Activated CD8-positive, alpha-beta T cell treated with anti-CD3 and anti-CD28 coated beads, Interleukin-2, amount 10 ng/mL, durations not matched to agents 7 days and 5 days (primary cell): Measurements from ENCODE around the gene PANK4. TPM values are rescaled to one million over a fixed set of nuclear protein-coding genes. Genes with fewer than 3 reads are reported as not detected.

Experiments used
- ATAC-seq: fragments of 150-1000 bp; cut with Tn5 transposase; one replicate; pipeline ENCODE4 v1.10.0; 2021; ENCODE audit warnings: moderate library complexity
- CTCF ChIA-PET: fragments of 350-600 bp; sonication (Branson Sonifier 250); formaldehyde crosslinking; loops from one replicate; lab custom pipeline; 2021; ENCODE audit warnings: antibody characterized with exemption; lab: Charles Lee
- POLR2A ChIA-PET: fragments of 350-600 bp; sonication (Branson Sonifier 250); formaldehyde crosslinking; loops from one replicate; lab custom pipeline; 2021; ENCODE audit warnings: antibody characterized with exemption; lab: Charles Lee
- DNase-seq: peaks from one replicate; pipeline ENCODE4 v3.0.0-alpha.2; 2020
- H3K27ac Mint-ChIP-seq: one replicate; pipeline ENCODE4 v1.8.0; 2021; ENCODE audit warnings: mild to moderate bottlenecking, mixed read lengths
- H3K27me3 Mint-ChIP-seq: one replicate; pipeline ENCODE4 v1.8.0; 2021; ENCODE audit warnings: low read depth, mixed read lengths
- H3K36me3 Mint-ChIP-seq: one replicate; pipeline ENCODE4 v1.8.0; 2021; ENCODE audit warnings: low read depth, mixed read lengths
- H3K4me1 Mint-ChIP-seq: one replicate; pipeline ENCODE4 v1.8.0; 2021; ENCODE audit warnings: low read depth, mixed read lengths
- H3K4me3 Mint-ChIP-seq: one replicate; pipeline ENCODE4 v1.8.0; 2021; ENCODE audit warnings: mild to moderate bottlenecking, mixed read lengths
- H3K9me3 Mint-ChIP-seq: one replicate; pipeline ENCODE4 v1.8.0; 2022; ENCODE audit warnings: mixed read lengths; ENCODE audit not compliant: insufficient read depth
- total RNA-seq, 2 experiments: library from RNA; stranded (reverse); gene quantifications; one replicate each; pipeline ENCODE4 v1.2.3, GENCODE V29; 2021

PANK4 gene
- total RNA-seq, 2 experiments from 2014 or later = 55.9 to 66.8 TPM

DNA sequence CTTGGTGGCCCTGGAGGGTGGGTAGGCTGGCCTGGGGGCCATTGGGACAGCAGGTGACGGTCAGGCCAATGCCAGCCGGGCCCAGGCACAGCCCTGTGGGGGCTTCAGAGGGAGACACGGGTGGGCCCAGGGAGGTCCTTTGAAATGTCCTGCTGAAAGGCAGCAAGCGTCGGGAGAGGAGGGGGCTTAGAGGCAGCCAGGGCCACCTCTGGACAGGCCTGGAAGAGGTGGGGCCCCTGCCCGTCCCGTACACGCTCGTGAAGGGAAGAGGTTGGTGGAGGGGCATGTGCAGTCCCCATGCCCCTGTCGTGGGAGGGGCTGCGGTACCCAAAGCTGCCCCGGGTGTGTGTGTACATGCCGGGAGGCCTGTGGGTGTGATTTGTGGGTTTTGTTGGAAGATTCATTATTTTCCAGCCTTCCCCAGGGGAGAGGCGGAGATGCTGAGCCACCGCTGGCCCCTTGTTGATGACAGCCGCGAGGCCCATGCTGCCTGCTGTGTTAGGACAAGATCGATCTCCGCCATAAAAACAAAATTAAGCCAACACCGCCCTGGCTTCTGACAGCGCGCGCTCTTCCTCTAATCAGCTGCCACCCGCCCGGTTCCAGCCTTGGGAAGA lies 53.7 kb downstream of the PANK4 start:
- H3K9me3 Mint-ChIP-seq = no peaks in the 10 kb centered on the region
- no peak overlapping the region for H3K4me3 Mint-ChIP-seq
- CTCF ChIA-PET = no interaction called here
- H3K36me3 Mint-ChIP-seq = no peaks in the 10 kb centered on the region
- no peaks in the 10 kb centered on the region for H3K4me1 Mint-ChIP-seq
- no peaks in the 10 kb centered on the region for H3K27me3 Mint-ChIP-seq
- DNase-seq = no peak
- H3K27ac Mint-ChIP-seq = no peak overlapping the region
- ATAC-seq = no peak
- POLR2A ChIA-PET = no interaction called here

DNA sequence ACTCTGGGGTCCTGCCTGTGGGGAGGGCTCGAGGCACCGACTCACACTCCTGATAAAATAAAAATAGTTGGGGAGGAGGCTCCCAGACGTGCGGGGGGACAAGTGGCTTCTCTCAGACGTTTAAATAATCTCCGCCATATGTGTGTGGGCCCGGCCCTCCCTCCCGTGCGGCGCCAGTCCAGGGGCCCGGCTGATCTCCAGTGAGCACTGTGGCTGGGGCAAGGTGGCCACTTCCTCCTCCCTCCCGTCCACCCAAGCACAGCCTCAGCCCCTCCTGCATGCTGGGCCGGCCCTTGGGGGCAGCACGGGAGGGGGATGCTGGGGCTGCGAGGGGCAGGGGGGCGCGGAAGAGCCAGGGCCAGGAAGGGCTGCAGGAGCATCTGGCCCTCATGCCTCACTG lies 54.3 kb downstream of the PANK4 start:
- Mint-ChIP-seq H3K4me3 (no peak overlapping the region), H3K4me1 (no peaks in the 10 kb centered on the region), H3K27me3 (no peaks in the 10 kb centered on the region), H3K36me3 (no peaks in the 10 kb centered on the region), H3K9me3 (no peaks in the 10 kb centered on the region), H3K27ac (no peak overlapping the region)
- ATAC-seq (no peak), DNase-seq (no peak)
- ChIA-PET POLR2A (no interaction called here), CTCF (no interaction called here)

DNA sequence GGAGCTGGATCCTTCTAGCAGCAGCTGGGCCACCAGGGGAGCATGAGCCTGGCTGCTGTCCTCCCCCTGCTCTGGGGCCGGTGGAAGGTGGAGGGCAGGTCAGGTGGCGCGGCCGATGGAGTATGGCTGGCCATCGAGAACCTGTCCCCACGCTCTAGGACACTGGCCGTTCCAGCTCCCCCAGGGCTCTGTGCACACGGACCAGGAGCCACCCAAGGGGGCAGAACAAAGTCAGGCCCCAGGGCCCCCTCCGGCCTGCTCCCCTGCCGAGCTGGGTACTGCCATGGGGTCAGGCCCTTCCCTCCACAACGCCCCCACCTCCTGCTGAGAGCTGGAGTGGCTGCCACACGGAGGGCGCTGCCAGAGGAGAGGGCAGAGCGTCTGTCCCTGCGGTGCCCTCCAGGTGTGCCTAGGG lies 54.8 kb downstream of the PANK4 start:
- Mint-ChIP-seq H3K27me3 (no peaks in the 10 kb centered on the region), H3K4me3 (no peak overlapping the region), H3K9me3 (no peaks in the 10 kb centered on the region), H3K27ac (no peak overlapping the region), H3K36me3 (no peaks in the 10 kb centered on the region), H3K4me1 (no peaks in the 10 kb centered on the region)
- POLR2A ChIA-PET = no interaction called here
- ATAC-seq (no peak), DNase-seq (no peak)
- CTCF ChIA-PET = no interaction called here

GRCh38 chr1:2471159-2471471 lies 55.3 kb downstream of the PANK4 start:
- Mint-ChIP-seq H3K27ac (no peak overlapping the region), H3K36me3 (no peaks in the 10 kb centered on the region), H3K4me3 (no peak overlapping the region), H3K4me1 (no peaks in the 10 kb centered on the region), H3K27me3 (no peaks in the 10 kb centered on the region), H3K9me3 (no peaks in the 10 kb centered on the region)
- DNase-seq (no peak), ATAC-seq (no peak)
- ChIA-PET POLR2A (no interaction called here), CTCF (no interaction called here)

DNA sequence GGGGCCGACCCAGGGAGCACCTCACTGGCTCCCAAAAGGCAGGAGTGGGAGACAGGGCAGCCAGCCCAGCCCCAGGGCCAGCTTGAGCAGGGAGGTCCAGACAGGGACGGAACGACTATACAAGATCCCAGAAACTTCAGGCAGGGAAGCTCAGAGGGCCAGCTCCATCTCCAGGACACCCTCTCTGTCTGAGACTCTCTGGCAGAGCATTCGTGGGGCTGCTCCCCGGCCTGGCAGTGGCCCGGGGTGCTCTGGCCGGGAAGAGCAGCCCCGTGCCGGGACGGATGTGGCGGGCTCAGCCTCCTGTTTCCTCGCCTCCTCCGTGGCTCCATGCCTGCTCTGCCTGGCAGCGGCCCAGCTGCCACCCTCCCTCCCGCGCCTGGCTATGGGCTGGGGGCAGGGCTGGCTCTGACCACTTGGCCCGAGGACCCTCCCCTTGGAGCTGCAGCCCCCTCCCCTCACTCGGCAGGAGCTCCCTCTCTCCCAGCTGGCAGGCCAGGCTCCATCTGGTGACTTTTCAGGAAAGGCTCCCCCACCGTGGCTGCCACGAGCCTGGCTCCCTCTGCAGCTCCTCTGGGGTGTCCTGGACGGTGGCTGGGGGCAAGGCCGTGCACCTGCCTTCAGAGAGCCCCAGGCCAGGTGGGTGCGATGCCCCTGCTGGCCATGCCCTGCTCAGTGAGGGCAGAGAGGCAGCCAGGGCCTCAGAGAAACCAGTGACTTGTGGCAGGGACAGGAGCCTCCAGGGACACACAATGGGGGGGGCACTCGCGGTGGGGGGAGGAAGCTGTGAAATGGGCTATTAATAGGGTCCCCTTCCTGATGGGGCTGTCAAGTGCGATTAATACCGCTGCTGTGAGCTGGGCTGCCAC lies 55.9 kb downstream of the PANK4 start:
- H3K9me3 Mint-ChIP-seq = no peaks in the 10 kb centered on the region
- no peak overlapping the region for H3K27ac Mint-ChIP-seq
- POLR2A ChIA-PET = no interaction called here
- H3K36me3 Mint-ChIP-seq = no peaks in the 10 kb centered on the region
- H3K4me3 Mint-ChIP-seq = no peak overlapping the region
- ATAC-seq = no peak
- no peaks in the 10 kb centered on the region for H3K27me3 Mint-ChIP-seq
- no peaks in the 10 kb centered on the region for H3K4me1 Mint-ChIP-seq
- CTCF ChIA-PET = no interaction called here
- no peak for DNase-seq

- Mint-ChIP-seq H3K9me3 (no peaks in the 10 kb centered on the region), H3K36me3 (no peaks in the 10 kb centered on the region), H3K4me3 (no peak overlapping the region), H3K4me1 (no peaks in the 10 kb centered on the region), H3K27me3 (no peaks in the 10 kb centered on the region), H3K27ac (no peak overlapping the region)
- ATAC-seq = no peak
- ChIA-PET POLR2A (no interaction called here), CTCF (no interaction called here)
- DNase-seq = no peak
These were observed 57.1 kb downstream of the PANK4 start for GRCh38 chr1:2469103-2469940.

DNA sequence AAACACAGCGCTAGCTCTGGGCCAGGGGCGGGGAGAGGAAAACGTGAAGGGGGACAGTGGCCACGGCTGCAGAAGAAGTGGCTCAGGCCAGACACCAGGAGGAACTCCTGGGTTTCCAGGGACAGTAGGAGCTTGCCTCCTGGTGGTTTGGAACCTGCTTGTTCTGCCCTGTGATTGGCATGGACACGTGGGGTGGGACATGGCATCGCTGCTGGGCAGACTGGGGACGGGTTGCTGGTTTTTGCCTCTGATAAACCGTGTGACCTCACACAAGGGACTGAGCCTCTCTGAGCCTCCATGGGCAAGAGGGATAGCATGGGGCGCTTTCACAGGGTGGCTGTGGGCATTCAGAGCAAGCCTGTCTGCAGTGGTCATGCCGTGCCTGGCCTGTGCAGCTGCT lies 57.9 kb downstream of the PANK4 start:
- Mint-ChIP-seq H3K36me3 (no peaks in the 10 kb centered on the region), H3K4me1 (no peaks in the 10 kb centered on the region), H3K27me3 (no peaks in the 10 kb centered on the region), H3K4me3 (no peak overlapping the region), H3K27ac (no peak overlapping the region), H3K9me3 (no peaks in the 10 kb centered on the region)
- DNase-seq (no peak), ATAC-seq (no peak)
- ChIA-PET CTCF (interaction anchor here (0.9 kb wide), 1 partner anchor 18 kb away, joined by 3 read pairs; no protein-coding TSS in a partner anchor), POLR2A (no interaction called here)

- peak; percentile 70 for DNase-seq
- H3K9me3 Mint-ChIP-seq = no peaks in the 10 kb centered on the region
- no peak overlapping the region for H3K4me3 Mint-ChIP-seq
- H3K27me3 Mint-ChIP-seq = no peaks in the 10 kb centered on the region
- POLR2A ChIA-PET = no interaction called here
- CTCF ChIA-PET = interaction anchor here (0.9 kb wide), 1 partner anchor 18 kb away, joined by 3 read pairs; no protein-coding TSS in a partner anchor
- H3K4me1 Mint-ChIP-seq = no peaks in the 10 kb centered on the region
- peak; percentile 62 for ATAC-seq
- H3K27ac Mint-ChIP-seq = no peak overlapping the region
- H3K36me3 Mint-ChIP-seq = no peaks in the 10 kb centered on the region
These were observed 58.3 kb downstream of the PANK4 start for GRCh38 chr1:2468041-2468472.

DNA sequence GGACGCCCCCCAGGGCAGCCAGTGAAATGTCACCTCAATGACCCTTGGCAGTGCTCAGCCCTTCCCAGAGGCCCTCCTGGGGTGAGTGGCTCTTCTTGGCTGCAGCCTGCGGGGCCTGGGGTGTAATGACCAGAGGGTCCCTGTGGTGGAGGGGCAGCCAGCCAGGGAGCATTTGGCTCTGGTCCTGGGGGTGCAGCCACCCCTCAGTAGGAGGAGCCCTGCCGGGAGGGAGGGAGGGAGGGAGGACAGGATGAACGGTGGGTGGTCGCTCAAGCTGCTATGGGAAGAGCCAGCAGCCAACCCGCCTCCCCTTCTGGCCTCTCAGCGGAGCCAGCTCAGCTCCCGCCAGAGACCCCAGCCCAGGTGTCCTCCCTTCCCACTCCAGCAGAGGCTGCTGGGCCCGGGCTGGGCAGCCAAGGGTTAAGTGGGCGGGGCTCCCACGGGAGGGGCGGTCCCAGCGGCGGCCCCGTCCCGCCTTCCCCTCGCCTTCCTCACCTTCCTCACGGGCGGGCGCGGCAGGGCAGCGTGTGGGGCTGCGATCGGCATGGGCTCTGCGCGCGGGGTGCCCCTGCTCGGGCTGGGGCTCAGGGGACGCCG lies 59.3 kb downstream of the PANK4 start:
- Mint-ChIP-seq H3K27me3 (no peaks in the 10 kb centered on the region), H3K27ac (no peak overlapping the region), H3K9me3 (no peaks in the 10 kb centered on the region), H3K4me3 (no peak overlapping the region), H3K4me1 (no peaks in the 10 kb centered on the region), H3K36me3 (no peaks in the 10 kb centered on the region)
- DNase-seq (peak; percentile 29), ATAC-seq (no peak)
- CTCF ChIA-PET = no interaction called here
- POLR2A ChIA-PET = no interaction called here

DNA sequence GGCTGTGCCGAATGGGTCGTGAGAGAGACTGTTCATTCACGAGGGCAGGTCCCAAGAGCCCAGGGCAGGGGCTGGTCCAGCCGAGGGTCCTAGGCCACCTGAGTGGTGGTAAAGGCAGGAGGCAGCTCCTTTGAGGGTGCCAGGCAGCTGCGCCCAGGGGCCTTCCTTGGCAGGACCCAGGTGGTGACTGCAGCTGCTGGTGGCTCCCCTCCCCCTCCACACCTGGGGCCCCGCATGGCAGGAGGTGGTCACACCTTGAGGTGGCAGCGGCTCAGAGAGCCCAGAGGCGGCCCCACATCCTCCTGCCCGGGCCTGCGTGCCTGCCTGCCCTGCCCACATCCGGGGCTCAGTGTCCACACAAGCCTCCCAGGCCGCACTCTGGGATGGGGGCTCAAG lies 60.1 kb downstream of the PANK4 start:
- no peak overlapping the region for H3K27ac Mint-ChIP-seq
- H3K4me3 Mint-ChIP-seq = no peak overlapping the region
- ATAC-seq (no peak), DNase-seq (no peak)
- CTCF ChIA-PET = no interaction called here
- H3K9me3 Mint-ChIP-seq = no peaks in the 10 kb centered on the region
- no peaks in the 10 kb centered on the region for H3K4me1 Mint-ChIP-seq
- POLR2A ChIA-PET = no interaction called here
- no peaks in the 10 kb centered on the region for H3K27me3 Mint-ChIP-seq
- H3K36me3 Mint-ChIP-seq = no peaks in the 10 kb centered on the region

GRCh38 chr1:2465371-2466269 lies 60.8 kb downstream of the PANK4 start:
- Mint-ChIP-seq H3K9me3 (no peaks in the 10 kb centered on the region), H3K36me3 (no peaks in the 10 kb centered on the region), H3K4me3 (no peak overlapping the region), H3K27me3 (no peaks in the 10 kb centered on the region), H3K4me1 (no peaks in the 10 kb centered on the region), H3K27ac (no peak overlapping the region)
- DNase-seq = no peak
- CTCF ChIA-PET = no interaction called here
- no peak for ATAC-seq
- POLR2A ChIA-PET = no interaction called here
